Natural killer cell (primary cell): ENCODE results near the gene NOS1. TPM values are rescaled to one million over a fixed set of nuclear protein-coding genes. Genes with fewer than 3 reads are reported as not detected.

Experiments used
- ATAC-seq, 3 donors: fragments of 150-1000 bp in 2 of 3; fragments of 200-7000 bp in 1 of 3; cut with Tn5 transposase; 1 replicate in 1 of 3; 2 replicates in 2 of 3; pipeline ENCODE4 v1.10.0; 2021; ENCODE audit warnings: mild to moderate bottlenecking in 2 of 3, moderate library complexity in 2 of 3
- DNase-seq, 2 donors: peaks; one replicate each; pipeline versions ENCODE4 v3.0.0 to v3.0.0-alpha.2; 2013 to 2021; ENCODE audit warnings: mixed read lengths in 1 of 2
- H3K27ac ChIP-seq: one replicate; pipeline ENCODE4 v1.5.1; 2013; ENCODE audit warnings: mild to moderate bottlenecking, low read length
- H3K27me3 ChIP-seq: one replicate; pipeline ENCODE4 v1.6.1; 2013; ENCODE audit warnings: low read length; ENCODE audit not compliant: control insufficient read depth, insufficient read depth
- H3K36me3 ChIP-seq: one replicate; pipeline ENCODE4 v1.6.1; 2013; ENCODE audit warnings: low read length; ENCODE audit not compliant: control insufficient read depth, insufficient read depth
- H3K4me1 ChIP-seq: one replicate; pipeline ENCODE4 v1.6.1; 2013; ENCODE audit warnings: low read length; ENCODE audit not compliant: control insufficient read depth, insufficient read depth
- H3K4me3 ChIP-seq: one replicate; pipeline ENCODE4 v1.5.1; 2013; ENCODE audit warnings: low read length
- H3K9me3 ChIP-seq: one replicate; pipeline ENCODE4 v1.6.1; 2013; ENCODE audit warnings: low read length; ENCODE audit not compliant: control insufficient read depth, insufficient read depth
- H3K27ac Mint-ChIP-seq, 2 donors: one replicate each; pipeline ENCODE4 v1.8.0; 2022; ENCODE audit warnings: mild to moderate bottlenecking in 2 of 2, mixed read lengths in 2 of 2, moderate library complexity in 1 of 2
- H3K27me3 Mint-ChIP-seq, 2 donors: one replicate each; pipeline ENCODE4 v1.8.0; 2022; ENCODE audit warnings: low read depth in 2 of 2, mixed read lengths in 2 of 2
- H3K36me3 Mint-ChIP-seq: one replicate; pipeline ENCODE4 v1.8.0; 2022; ENCODE audit warnings: mixed read lengths
- H3K4me1 Mint-ChIP-seq, 2 donors: one replicate each; pipeline ENCODE4 v1.8.0; 2022; ENCODE audit warnings: mixed read lengths in 2 of 2
- H3K4me3 Mint-ChIP-seq: one replicate; pipeline ENCODE4 v1.8.0; 2022; ENCODE audit warnings: mild to moderate bottlenecking, moderate library complexity, mixed read lengths
- H3K9me3 Mint-ChIP-seq, 2 donors: one replicate each; pipeline ENCODE4 v1.8.0; 2022; ENCODE audit warnings: mixed read lengths in 2 of 2
- CTCF ChIP-seq: fragments of 200-600 bp; IDR thresholded peaks from one replicate; pipeline ENCODE4 v1.8.0; 2022; ENCODE audit warnings: antibody characterized with exemption
- WGBS: methylation state at CpG from one replicate; pipeline ENCODE4 v1.1.7; 2013; ENCODE audit warnings: missing lambda C conversion rate; ENCODE audit not compliant: insufficient coverage; 5-methylcytosine and 5-hydroxymethylcytosine counted together
- intact Hi-C: fragments of 100-400 bp; cut with micrococcal nuclease; formaldehyde crosslinking; loops from one replicate; pipeline ENCODE4 v1.14.2; 2022
- total RNA-seq, 4 donors: library from RNA; stranded (reverse); fragments of 120-200 nt in 1 of 4; gene quantifications; one replicate each; pipeline versions ENCODE4 v1.2.3 to v1.2.4, GENCODE V29; 2013 to 2022

Gene NOS1
- total RNA-seq, 3 donors from 2014 or later (not counting 1 experiment from before 2014, with no cell fraction given): not detected

- Mint-ChIP-seq H3K36me3 (no peaks in the 10 kb centered on the region), H3K27ac (no peak overlapping the region), H3K27me3 (peaks cover 9 to 18% of the 10 kb centered on the region in 2 donors), H3K4me3 (peak overlapping the region; percentile 29), H3K4me1 (peaks cover 15 to 17% of the 10 kb centered on the region in 2 donors), H3K9me3 (no peaks in the 10 kb centered on the region)
- Histone ChIP-seq H3K4me1 (peaks cover 18% of the 10 kb centered on the region), H3K4me3 (no peak overlapping the region), H3K27ac (no peak overlapping the region), H3K36me3 (peaks cover 2% of the 10 kb centered on the region), H3K9me3 (no peaks in the 10 kb centered on the region), H3K27me3 (no peaks in the 10 kb centered on the region)
- intact Hi-C loops: no loop called here
- ATAC-seq: no peak
- DNase-seq: no peak
- TF ChIP-seq CTCF: no peak
- 89% methylated on average over 1 of the region's 2 CpGs for WGBS
Measured at GRCh38 chr12:117192057-117192456, 169.4 kb downstream of the NOS1 start.

- H3K27ac Mint-ChIP-seq: peak within 1 kb of the TSS; percentile 68 to 87
- intact Hi-C loops: no loop called here
Measured at GRCh38 chr12:117190210-117190781, 171.1 kb downstream of the NOS1 start, which contains the start of gene FBXO21. Gene FBXO21 (minus strand): TSS chr12:117190470. CDS start chr12:117190456, 14 bp downstream.

GRCh38 chr12:117189725-117190209 is 171.7 kb downstream of the NOS1 start:
- peak; percentile 28 to 55 for DNase-seq
- Histone ChIP-seq H3K4me3 (peak overlapping the region; percentile 59), H3K27ac (peak overlapping the region; percentile 68), H3K9me3 (no peaks in the 10 kb centered on the region), H3K27me3 (no peaks in the 10 kb centered on the region), H3K36me3 (peaks cover 20% of the 10 kb centered on the region), H3K4me1 (peaks cover 18% of the 10 kb centered on the region)
- under 1% methylated on average over 52 of the region's 52 CpGs for WGBS
- Mint-ChIP-seq H3K27me3 (peaks cover 7 to 13% of the 10 kb centered on the region in 2 donors), H3K27ac (peak overlapping the region; percentile 68 to 87), H3K4me1 (peaks cover 15 to 17% of the 10 kb centered on the region in 2 donors), H3K9me3 (no peaks in the 10 kb centered on the region), H3K4me3 (peak overlapping the region; percentile 91), H3K36me3 (no peaks in the 10 kb centered on the region)
- TF ChIP-seq CTCF: no peak
- peak; percentile 14 to 22 (median 20) for ATAC-seq
- intact Hi-C loops: no loop called here

More at GRCh38 chr12:117190210-117190781, 171.1 kb downstream of the NOS1 start, which contains the start of gene FBXO21:
- H3K36me3 ChIP-seq: peaks cover 16% of the 10 kb centered on the region
- peak within 1 kb of the TSS; percentile 91 for H3K4me3 Mint-ChIP-seq
- peaks cover 15 to 17% of the 10 kb centered on the region in 2 donors for H3K4me1 Mint-ChIP-seq
- no peaks in the 10 kb centered on the region for H3K9me3 Mint-ChIP-seq
- 1% methylated on average over 59 of the region's 59 CpGs for WGBS
- peaks cover 18% of the 10 kb centered on the region for H3K4me1 ChIP-seq
- peak; percentile 96 for DNase-seq
- peaks cover 7 to 15% of the 10 kb centered on the region in 2 donors for H3K27me3 Mint-ChIP-seq
- peak within 1 kb of the TSS; percentile 68 for H3K27ac ChIP-seq
- H3K27me3 ChIP-seq: no peaks in the 10 kb centered on the region
- TF ChIP-seq CTCF: no peak
- H3K36me3 Mint-ChIP-seq: no peaks in the 10 kb centered on the region
- peak within 1 kb of the TSS; percentile 59 for H3K4me3 ChIP-seq
- peak; percentile 96 to 99 (median 98) for ATAC-seq
- no peaks in the 10 kb centered on the region for H3K9me3 ChIP-seq
